Type B pancreatic cell (in vitro differentiated cells): ENCODE measurements around the gene TOM1. TPM values are rescaled to one million over a fixed set of nuclear protein-coding genes. Genes with fewer than 3 reads are reported as not detected.
A peak's percentile ranks its signal among the peaks of the same experiment; 100 is the strongest.

Experiments used
- DNase-seq: peaks from one replicate; pipeline ENCODE4 v3.0.0; 2021; ENCODE audit warnings: mixed read lengths; ENCODE audit not compliant: unreplicated experiment; ENCODE audit errors: extremely low spot score
- H3K27ac Mint-ChIP-seq: 2 replicates; pipeline ENCODE4 v1.8.0; 2021; ENCODE audit warnings: mild to moderate bottlenecking, mixed read lengths
- H3K27me3 Mint-ChIP-seq: 2 replicates; pipeline ENCODE4 v1.8.0; 2021; ENCODE audit warnings: mixed read lengths
- H3K36me3 Mint-ChIP-seq: 2 replicates; pipeline ENCODE4 v1.8.0; 2021; ENCODE audit warnings: mixed read lengths
- H3K4me1 Mint-ChIP-seq: one replicate; pipeline ENCODE4 v1.8.0; 2021; ENCODE audit warnings: mixed read lengths; ENCODE audit not compliant: unreplicated experiment
- H3K4me3 Mint-ChIP-seq: 2 replicates; pipeline ENCODE4 v1.8.0; 2021; ENCODE audit warnings: mild to moderate bottlenecking, mixed read lengths
- H3K9me3 Mint-ChIP-seq: 2 replicates; pipeline ENCODE4 v1.8.0; 2021; ENCODE audit warnings: mixed read lengths
- CTCF ChIP-seq: fragments of 200-600 bp; sonication (generic); conservative IDR thresholded peaks from 2 replicates; pipeline ENCODE4 v1.5.0; 2021; ENCODE audit warnings: antibody characterized with exemption, mild to moderate bottlenecking
- total RNA-seq: library from RNA; stranded (reverse); gene quantifications from 2 replicates; pipeline ENCODE4 v1.2.1, GENCODE V29; 2021; ENCODE audit warnings: low replicate concordance

The TOM1 gene
- total RNA-seq, 1 donor from 2014 or later: 37.6 TPM

GRCh38 chr22:35376728-35377472, 77.2 kb downstream of the TOM1 start:
- Mint-ChIP-seq H3K4me1 (peaks cover 46% of the 10 kb centered on the region), H3K9me3 (no peaks in the 10 kb centered on the region), H3K36me3 (no peaks in the 10 kb centered on the region), H3K27me3 (peaks cover 11% of the 10 kb centered on the region), H3K4me3 (peak overlapping the region; percentile 69), H3K27ac (peak overlapping the region; percentile 94)
- no peak for TF ChIP-seq CTCF
- peak; percentile 85 for DNase-seq

- peaks cover 43% of the 10 kb centered on the region for H3K4me1 Mint-ChIP-seq
- DNase-seq: no peak
- no peak overlapping the region for H3K4me3 Mint-ChIP-seq
- H3K9me3 Mint-ChIP-seq: no peaks in the 10 kb centered on the region
- peak overlapping the region; percentile 94 for H3K27ac Mint-ChIP-seq
- H3K36me3 Mint-ChIP-seq: no peaks in the 10 kb centered on the region
- peaks cover 8% of the 10 kb centered on the region for H3K27me3 Mint-ChIP-seq
- TF ChIP-seq CTCF: no peak
Measured at GRCh38 chr22:35377735-35378134, 78.0 kb downstream of the TOM1 start.

- TF ChIP-seq CTCF: no peak
- no peak for DNase-seq
- H3K9me3 Mint-ChIP-seq: no peaks in the 10 kb centered on the region
- peaks cover 8% of the 10 kb centered on the region for H3K27me3 Mint-ChIP-seq
- peak overlapping the region; percentile 82 for H3K27ac Mint-ChIP-seq
- peak overlapping the region; percentile 34 for H3K4me3 Mint-ChIP-seq
- no peaks in the 10 kb centered on the region for H3K36me3 Mint-ChIP-seq
- peaks cover 42% of the 10 kb centered on the region for H3K4me1 Mint-ChIP-seq
Measured at GRCh38 chr22:35378621-35379020, 78.9 kb downstream of the TOM1 start.

- DNase-seq: no peak
- Mint-ChIP-seq H3K27me3 (peaks cover 8% of the 10 kb centered on the region), H3K4me3 (peak overlapping the region; percentile 57), H3K27ac (peak overlapping the region; percentile 82), H3K9me3 (no peaks in the 10 kb centered on the region), H3K36me3 (no peaks in the 10 kb centered on the region), H3K4me1 (peaks cover 38% of the 10 kb centered on the region)
- no peak for TF ChIP-seq CTCF
Measured at GRCh38 chr22:35379146-35379993, 79.7 kb downstream of the TOM1 start.

- H3K27ac Mint-ChIP-seq: peak overlapping the region; percentile 82
- TF ChIP-seq CTCF: no peak
- peaks cover 38% of the 10 kb centered on the region for H3K4me1 Mint-ChIP-seq
- peak overlapping the region; percentile 57 for H3K4me3 Mint-ChIP-seq
- peaks cover 8% of the 10 kb centered on the region for H3K27me3 Mint-ChIP-seq
- DNase-seq: no peak
- H3K9me3 Mint-ChIP-seq: no peaks in the 10 kb centered on the region
- no peaks in the 10 kb centered on the region for H3K36me3 Mint-ChIP-seq
Measured at GRCh38 chr22:35380013-35380412, 80.3 kb downstream of the TOM1 start.
